CD8-positive, alpha-beta memory T cell (primary cell): ENCODE data around the gene CCL13. TPM values are rescaled to one million over a fixed set of nuclear protein-coding genes. Genes with fewer than 3 reads are reported as not detected.

Experiments used
- CTCF ChIA-PET: fragments of 350-600 bp; sonication (Branson Sonifier 250); formaldehyde crosslinking; loops from one replicate; lab custom pipeline; 2021; ENCODE audit warnings: antibody characterized with exemption; lab: Charles Lee
- POLR2A ChIA-PET: fragments of 350-600 bp; sonication (Branson Sonifier 250); formaldehyde crosslinking; loops from one replicate; lab custom pipeline; 2021; ENCODE audit warnings: antibody characterized with exemption; lab: Charles Lee
- DNase-seq, 5 donors: peaks; one replicate each; pipeline versions ENCODE4 v3.0.0 to v3.0.0-alpha.2; 2020 to 2022; ENCODE audit warnings: mixed read lengths in 1 of 5
- H3K27ac ChIP-seq: one replicate; pipeline ENCODE4 v1.7.0; 2013; ENCODE audit warnings: low read depth, mild to moderate bottlenecking, low read length, moderate library complexity
- H3K27me3 ChIP-seq: 2 replicates; pipeline ENCODE4 v1.7.0; 2013; ENCODE audit warnings: low read length, mild to moderate bottlenecking; ENCODE audit not compliant: insufficient read depth, poor library complexity, severe bottlenecking
- H3K36me3 ChIP-seq: 2 replicates; pipeline ENCODE4 v1.7.0; 2013; ENCODE audit warnings: mild to moderate bottlenecking, low read length, moderate library complexity; ENCODE audit not compliant: insufficient read depth
- H3K4me1 ChIP-seq: 2 replicates; pipeline ENCODE4 v1.7.0; 2013; ENCODE audit warnings: mild to moderate bottlenecking, low read length, moderate library complexity; ENCODE audit not compliant: insufficient read depth
- H3K4me3 ChIP-seq: 2 replicates; pipeline ENCODE4 v1.7.0; 2013; ENCODE audit warnings: mild to moderate bottlenecking, low read length
- H3K9me3 ChIP-seq: 2 replicates; pipeline ENCODE4 v1.7.0; 2013; ENCODE audit warnings: mild to moderate bottlenecking, low read length
- H3K27ac Mint-ChIP-seq, 8 donors: one replicate each; pipeline ENCODE4 v1.8.0; 2020 to 2021; ENCODE audit warnings: mixed read lengths in 8 of 8, mild to moderate bottlenecking in 6 of 8, inconsistent platforms in 3 of 8, moderate library complexity in 3 of 8
- H3K27me3 Mint-ChIP-seq, 2 donors: one replicate each; pipeline ENCODE4 v1.8.0; 2020 to 2021; ENCODE audit warnings: mixed read lengths in 2 of 2, mild to moderate bottlenecking in 1 of 2, moderate library complexity in 1 of 2
- H3K36me3 Mint-ChIP-seq, 3 donors: one replicate each; pipeline ENCODE4 v1.8.0; 2020 to 2021; ENCODE audit warnings: mixed read lengths in 3 of 3, inconsistent platforms in 1 of 3, mild to moderate bottlenecking in 1 of 3
- H3K4me1 Mint-ChIP-seq, 3 donors: one replicate each; pipeline ENCODE4 v1.8.0; 2020 to 2021; ENCODE audit warnings: mixed read lengths in 3 of 3, inconsistent platforms in 1 of 3, mild to moderate bottlenecking in 1 of 3
- H3K4me3 Mint-ChIP-seq, 7 donors: one replicate each; pipeline ENCODE4 v1.8.0; 2020 to 2021; ENCODE audit warnings: mixed read lengths in 7 of 7, mild to moderate bottlenecking in 6 of 7, moderate library complexity in 4 of 7, inconsistent platforms in 2 of 7
- H3K9me3 Mint-ChIP-seq, 5 donors: one replicate each; pipeline ENCODE4 v1.8.0; 2020 to 2022; ENCODE audit warnings: mixed read lengths in 5 of 5, mild to moderate bottlenecking in 3 of 5, moderate library complexity in 2 of 5, inconsistent platforms in 1 of 5
- polyA plus RNA-seq: library from polyadenylated mRNA; unstranded; fragments of 300-500 nt; fragmentation: Illumina TruSeq; gene quantifications from one replicate; pipeline ENCODE4 v1.2.3, GENCODE V29; 2021
- total RNA-seq, 2 experiments: library from RNA; stranded (reverse); gene quantifications; one replicate each; pipeline ENCODE4 v1.2.3, GENCODE V29; 2021

CCL13 gene
- total and polyA plus RNA-seq, 3 experiments from 2014 or later = not detected

- no peaks in the 10 kb centered on the region for H3K4me1 Mint-ChIP-seq
- Histone ChIP-seq H3K27me3 (no peaks in the 10 kb centered on the region), H3K9me3 (no peaks in the 10 kb centered on the region), H3K27ac (no peak overlapping the region), H3K4me3 (no peak overlapping the region), H3K36me3 (no peaks in the 10 kb centered on the region), H3K4me1 (no peaks in the 10 kb centered on the region)
- no peaks in the 10 kb centered on the region for H3K36me3 Mint-ChIP-seq
- POLR2A ChIA-PET = interaction anchor here (0.6 kb wide), 1 partner anchor 10 kb away, joined by 3 read pairs; no protein-coding TSS in a partner anchor
- DNase-seq = no peak
- no peak overlapping the region for H3K27ac Mint-ChIP-seq
- no peaks in the 10 kb centered on the region for H3K9me3 Mint-ChIP-seq
- no peak overlapping the region for H3K4me3 Mint-ChIP-seq
- CTCF ChIA-PET = no interaction called here
- H3K27me3 Mint-ChIP-seq = peaks cover 4 to 7% of the 10 kb centered on the region in 2 donors
Observed at GRCh38 chr17:34401165-34401564, 44.9 kb downstream of the CCL13 start.

GRCh38 chr17:34403006-34403405, 46.7 kb downstream of the CCL13 start:
- Mint-ChIP-seq H3K27ac (no peak overlapping the region), H3K36me3 (no peaks in the 10 kb centered on the region), H3K4me1 (no peaks in the 10 kb centered on the region), H3K4me3 (no peak overlapping the region), H3K9me3 (no peaks in the 10 kb centered on the region), H3K27me3 (peaks cover 10 to 18% of the 10 kb centered on the region in 2 donors)
- no peaks in the 10 kb centered on the region for H3K27me3 ChIP-seq
- ChIA-PET CTCF (interaction anchor here (1.0 kb wide), 1 partner anchor 42 kb away, joined by 3 read pairs; no protein-coding TSS in a partner anchor), POLR2A (no interaction called here)
- no peak for DNase-seq
- H3K27ac ChIP-seq = no peak overlapping the region
- no peak overlapping the region for H3K4me3 ChIP-seq
- no peaks in the 10 kb centered on the region for H3K4me1 ChIP-seq
- H3K9me3 ChIP-seq = no peaks in the 10 kb centered on the region
- H3K36me3 ChIP-seq = no peaks in the 10 kb centered on the region

- Mint-ChIP-seq H3K4me3 (no peak overlapping the region), H3K4me1 (no peaks in the 10 kb centered on the region), H3K9me3 (no peaks in the 10 kb centered on the region), H3K27ac (no peak overlapping the region), H3K36me3 (no peaks in the 10 kb centered on the region), H3K27me3 (peaks cover 14 to 38% of the 10 kb centered on the region in 2 donors)
- no peaks in the 10 kb centered on the region for H3K36me3 ChIP-seq
- H3K4me3 ChIP-seq = no peak overlapping the region
- no peaks in the 10 kb centered on the region for H3K9me3 ChIP-seq
- ChIA-PET POLR2A (no interaction called here), CTCF (no interaction called here)
- H3K4me1 ChIP-seq = no peaks in the 10 kb centered on the region
- no peak overlapping the region for H3K27ac ChIP-seq
- no peak for DNase-seq
- no peaks in the 10 kb centered on the region for H3K27me3 ChIP-seq
Observed at GRCh38 chr17:34406226-34406625, 49.9 kb downstream of the CCL13 start.

Other genes starting within 250 kb of the CCL13 start
- 1 to 10 TPM; 5.5 to 6.6 TPM for gene CCL2, start 101.2 kb upstream of the CCL13 start, total RNA-seq
- not detected for gene CCL2, start 101.2 kb upstream of the CCL13 start, polyA plus RNA-seq
- not detected for gene CCL7, start 86.3 kb upstream of the CCL13 start, total RNA-seq
- gene CCL7, start 86.3 kb upstream of the CCL13 start, polyA plus RNA-seq = not detected
- gene CCL11, start 70.7 kb upstream of the CCL13 start, total RNA-seq = not detected
- gene CCL11, start 70.7 kb upstream of the CCL13 start, polyA plus RNA-seq = not detected
- not detected for gene CCL8, start 37.0 kb upstream of the CCL13 start, total RNA-seq
- not detected for gene CCL8, start 37.0 kb upstream of the CCL13 start, polyA plus RNA-seq
- 10 to 100 TPM; 52.8 to 55.3 TPM for gene CCL1, start 6.8 kb downstream of the CCL13 start, total RNA-seq
- not detected for gene CCL1, start 6.8 kb downstream of the CCL13 start, polyA plus RNA-seq
- not detected for gene TMEM132E, start 223.1 kb downstream of the CCL13 start, total RNA-seq
- gene TMEM132E, start 223.1 kb downstream of the CCL13 start, polyA plus RNA-seq = 0.24 TPM